Measurements from ENCODE around the gene UROC1. TPM values are rescaled to one million over a fixed set of nuclear protein-coding genes. Genes with fewer than 3 reads are reported as not detected.
A peak's percentile ranks its signal among the peaks of the same experiment; 100 is the strongest.

Gene UROC1
- total RNA-seq, 4 donors from 2014 or later = not detected

DNA sequence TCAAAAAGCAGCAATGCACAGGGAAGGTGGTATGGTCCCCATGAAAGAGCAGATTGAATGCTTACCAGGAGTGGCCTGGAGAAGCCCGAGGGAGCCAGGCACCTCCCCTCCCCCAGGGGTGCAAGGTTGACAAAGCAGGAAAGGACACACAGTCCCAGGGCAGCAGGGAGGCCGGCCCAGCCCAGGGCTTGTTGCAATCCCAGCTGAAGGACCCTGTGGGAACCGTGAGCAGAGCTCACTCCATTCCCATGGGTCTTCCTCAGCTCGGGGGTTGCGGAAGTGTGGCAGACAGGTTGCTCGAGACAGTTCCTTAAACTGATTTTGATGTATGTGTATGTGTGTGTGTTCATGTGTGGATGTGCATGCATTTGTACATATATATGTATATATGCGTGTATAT is 15.8 kb downstream of the UROC1 start:
- 57% methylated on average over 7 of the region's 7 CpGs for WGBS
- H3K4me1 ChIP-seq = no peaks in the 10 kb centered on the region
- no peak overlapping the region for H3K27ac ChIP-seq
- no peak for DNase-seq (ENCODE audit: low spot score in 2 of 2)
- H3K4me3 ChIP-seq = no peak overlapping the region
- TF ChIP-seq EP300 (IDR thresholded peaks at IDR 0.05) = no peak
- TF ChIP-seq, protein P1, sequence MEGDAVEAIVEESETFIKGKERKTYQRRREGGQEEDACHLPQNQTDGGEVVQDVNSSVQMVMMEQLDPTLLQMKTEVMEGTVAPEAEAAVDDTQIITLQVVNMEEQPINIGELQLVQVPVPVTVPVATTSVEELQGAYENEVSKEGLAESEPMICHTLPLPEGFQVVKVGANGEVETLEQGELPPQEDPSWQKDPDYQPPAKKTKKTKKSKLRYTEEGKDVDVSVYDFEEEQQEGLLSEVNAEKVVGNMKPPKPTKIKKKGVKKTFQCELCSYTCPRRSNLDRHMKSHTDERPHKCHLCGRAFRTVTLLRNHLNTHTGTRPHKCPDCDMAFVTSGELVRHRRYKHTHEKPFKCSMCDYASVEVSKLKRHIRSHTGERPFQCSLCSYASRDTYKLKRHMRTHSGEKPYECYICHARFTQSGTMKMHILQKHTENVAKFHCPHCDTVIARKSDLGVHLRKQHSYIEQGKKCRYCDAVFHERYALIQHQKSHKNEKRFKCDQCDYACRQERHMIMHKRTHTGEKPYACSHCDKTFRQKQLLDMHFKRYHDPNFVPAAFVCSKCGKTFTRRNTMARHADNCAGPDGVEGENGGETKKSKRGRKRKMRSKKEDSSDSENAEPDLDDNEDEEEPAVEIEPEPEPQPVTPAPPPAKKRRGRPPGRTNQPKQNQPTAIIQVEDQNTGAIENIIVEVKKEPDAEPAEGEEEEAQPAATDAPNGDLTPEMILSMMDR (IDR thresholded peaks at IDR 0.05) = no peak
- no peak for TF ChIP-seq POLR2A (IDR thresholded peaks at IDR 0.05)
- TF ChIP-seq POLR2AphosphoS5 (IDR thresholded peaks at IDR 0.05) = no peak
- no peaks in the 10 kb centered on the region for H3K9me3 ChIP-seq
- H3K36me3 ChIP-seq = no peaks in the 10 kb centered on the region
- H3K27me3 ChIP-seq = peaks cover 17% of the 10 kb centered on the region

DNA sequence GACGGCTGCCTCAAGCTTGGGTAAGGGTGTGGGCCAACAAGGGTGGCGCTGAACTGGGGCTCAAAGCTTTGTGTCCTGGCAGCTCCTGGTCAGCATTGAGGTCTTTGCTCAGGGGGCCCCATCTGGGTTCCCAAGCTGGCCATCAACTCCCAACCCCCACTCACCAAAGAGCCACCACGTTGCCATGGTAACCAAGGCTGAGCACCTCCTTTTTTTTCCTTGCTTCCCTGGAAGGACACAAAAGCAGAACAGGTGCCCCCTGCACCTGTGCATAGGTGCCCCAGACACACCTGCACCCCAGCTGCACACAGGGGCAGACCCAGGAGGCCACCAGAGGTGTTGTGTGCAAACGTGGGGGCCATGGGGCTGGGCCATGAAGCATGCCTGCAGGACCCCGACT is 16.5 kb downstream of the UROC1 start:
- no peaks in the 10 kb centered on the region for H3K9me3 ChIP-seq
- no peaks in the 10 kb centered on the region for H3K4me1 ChIP-seq
- H3K27ac ChIP-seq = no peak overlapping the region
- H3K36me3 ChIP-seq = no peaks in the 10 kb centered on the region
- WGBS = 80% methylated on average over 2 of the region's 5 CpGs
- no peak overlapping the region for H3K4me3 ChIP-seq
- DNase-seq (ENCODE audit: low spot score in 2 of 2) = peak in 1 of 2 donors; percentile 34
- TF ChIP-seq, protein P1 (IDR thresholded peaks at IDR 0.05) = no peak
- TF ChIP-seq POLR2A (IDR thresholded peaks at IDR 0.05) (no peak), POLR2AphosphoS5 (IDR thresholded peaks at IDR 0.05) (no peak), EP300 (IDR thresholded peaks at IDR 0.05) (no peak)
- peaks cover 14% of the 10 kb centered on the region for H3K27me3 ChIP-seq

DNA sequence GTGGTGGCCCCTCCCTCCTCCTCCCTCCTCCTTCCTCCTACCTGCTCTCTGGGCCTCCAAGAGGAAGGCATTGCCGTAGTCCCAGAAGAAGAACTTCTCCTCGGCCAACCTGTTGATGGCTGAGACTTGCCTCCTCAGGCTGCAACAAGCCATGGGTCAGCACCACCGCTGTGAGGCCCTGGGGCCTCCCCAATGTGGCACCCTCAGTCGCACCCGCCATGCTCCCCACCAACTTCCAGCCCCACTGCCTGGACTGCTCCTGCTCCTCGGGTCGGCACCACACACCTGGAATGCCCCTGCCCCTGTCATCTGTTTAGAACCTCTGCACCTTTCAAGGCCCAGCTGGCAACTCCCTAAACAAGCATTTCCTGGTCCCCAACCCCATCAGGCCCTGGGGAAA is 17.6 kb downstream of the UROC1 start:
- no peak for TF ChIP-seq POLR2A (IDR thresholded peaks at IDR 0.05)
- TF ChIP-seq, protein P1 (IDR thresholded peaks at IDR 0.05) = no peak
- TF ChIP-seq EP300 (IDR thresholded peaks at IDR 0.05) = no peak
- TF ChIP-seq POLR2AphosphoS5 (IDR thresholded peaks at IDR 0.05) = no peak
- WGBS = 92% methylated on average over 7 of the region's 7 CpGs
- no peaks in the 10 kb centered on the region for H3K36me3 ChIP-seq

DNA sequence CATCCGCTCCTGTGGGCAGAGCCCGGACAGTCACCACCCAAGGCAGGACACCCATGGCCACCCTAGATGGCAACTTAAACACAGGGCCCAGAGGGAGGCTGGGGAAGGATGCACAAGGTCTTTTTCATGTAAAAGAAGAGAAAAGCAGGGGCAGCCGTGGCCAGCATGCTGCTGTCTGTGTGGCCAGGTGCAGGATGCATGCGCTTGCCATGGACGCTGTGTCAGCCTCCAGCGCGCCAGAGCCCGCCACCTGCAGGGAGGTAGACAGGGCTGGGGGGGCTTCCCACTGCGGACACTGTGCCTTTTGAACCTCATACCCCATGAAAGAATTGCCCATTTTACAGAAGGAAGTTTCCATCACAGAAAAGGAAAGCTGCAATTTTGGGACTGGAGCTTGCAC is 18.2 kb downstream of the UROC1 start:
- no peaks in the 10 kb centered on the region for H3K9me3 ChIP-seq
- TF ChIP-seq POLR2A (IDR thresholded peaks at IDR 0.05) = no peak
- TF ChIP-seq, protein P1 (IDR thresholded peaks at IDR 0.05) = no peak
- TF ChIP-seq POLR2AphosphoS5 (IDR thresholded peaks at IDR 0.05) = no peak
- TF ChIP-seq EP300 (IDR thresholded peaks at IDR 0.05) = no peak
- no peaks in the 10 kb centered on the region for H3K4me1 ChIP-seq
- no peak overlapping the region for H3K27ac ChIP-seq
- H3K27me3 ChIP-seq = peaks cover 8% of the 10 kb centered on the region
- H3K4me3 ChIP-seq = no peak overlapping the region
- WGBS = 93% methylated on average over 7 of the region's 9 CpGs
- DNase-seq (ENCODE audit: low spot score in 2 of 2) = no peak
- H3K36me3 ChIP-seq = no peaks in the 10 kb centered on the region

More for the DNA sequence above, 17.6 kb downstream of the UROC1 start:
- Histone ChIP-seq H3K4me1 (no peaks in the 10 kb centered on the region), H3K27ac (no peak overlapping the region), H3K27me3 (peaks cover 8% of the 10 kb centered on the region), H3K4me3 (no peak overlapping the region), H3K9me3 (no peaks in the 10 kb centered on the region)
- DNase-seq (ENCODE audit: low spot score in 2 of 2) = peak in 1 of 2 donors; percentile 51

DNA sequence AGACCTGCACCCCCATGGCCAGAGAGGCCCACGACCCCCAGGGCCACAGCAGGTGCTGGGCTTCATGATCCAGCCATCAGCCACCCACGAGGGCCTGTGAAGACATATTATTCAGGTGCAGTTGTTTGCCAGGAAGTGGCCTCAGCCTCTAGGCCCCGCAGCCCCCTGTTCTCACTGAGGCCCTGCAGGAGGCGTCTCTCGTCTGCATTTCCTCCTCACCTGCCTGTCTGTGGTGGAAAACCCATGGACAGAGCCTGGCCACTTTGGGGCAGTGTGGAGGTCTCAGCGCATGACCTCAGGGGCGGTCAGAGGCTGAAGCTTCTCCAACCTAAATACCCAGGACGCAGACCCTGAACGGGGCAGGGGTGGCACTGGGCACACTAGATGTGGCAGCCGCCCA is 18.6 kb downstream of the UROC1 start:
- Histone ChIP-seq H3K4me3 (no peak overlapping the region), H3K27ac (no peak overlapping the region), H3K4me1 (no peaks in the 10 kb centered on the region), H3K36me3 (no peaks in the 10 kb centered on the region), H3K27me3 (peaks cover 8% of the 10 kb centered on the region), H3K9me3 (no peaks in the 10 kb centered on the region)
- TF ChIP-seq EP300 (IDR thresholded peaks at IDR 0.05) = no peak
- TF ChIP-seq POLR2A (IDR thresholded peaks at IDR 0.05) = no peak
- no peak for TF ChIP-seq POLR2AphosphoS5 (IDR thresholded peaks at IDR 0.05)
- TF ChIP-seq, protein P1 (IDR thresholded peaks at IDR 0.05) = no peak
- DNase-seq (ENCODE audit: low spot score in 2 of 2) = peak in 1 of 2 donors; percentile 50
- WGBS = 71% methylated on average over 10 of the region's 10 CpGs
